Astrocyte of the hippocampus (primary cell): ENCODE results near the gene MYH15.

Source experiments
- DNase-seq: peaks from one replicate; pipeline ENCODE4 v3.0.0; 2011; ENCODE audit warnings: low read depth, low spot score

Gene MYH15

GRCh38 chr3:108509871-108510270, 525 bp downstream of the MYH15 start:
- no peak for DNase-seq

- no peak for DNase-seq
Measured at GRCh38 chr3:108509263-108509662, 1.1 kb downstream of the MYH15 start.

- DNase-seq = no peak
Measured at GRCh38 chr3:108507902-108508301, 2.5 kb downstream of the MYH15 start.

- DNase-seq = no peak
Measured at GRCh38 chr3:108505811-108506210, 4.6 kb downstream of the MYH15 start.

- DNase-seq = no peak
Measured at GRCh38 chr3:108503722-108504121, 6.7 kb downstream of the MYH15 start.

- DNase-seq = no peak
Measured at GRCh38 chr3:108501535-108501934, 8.9 kb downstream of the MYH15 start.

- DNase-seq = no peak
Measured at GRCh38 chr3:108500728-108501127, 9.7 kb downstream of the MYH15 start.

- DNase-seq = no peak
Measured at GRCh38 chr3:108497271-108497670, 13.1 kb downstream of the MYH15 start.

GRCh38 chr3:108495717-108496116, 14.7 kb downstream of the MYH15 start:
- DNase-seq = no peak

GRCh38 chr3:108494906-108495531, 15.4 kb downstream of the MYH15 start:
- DNase-seq = no peak

GRCh38 chr3:108493862-108494261, 16.5 kb downstream of the MYH15 start:
- no peak for DNase-seq

GRCh38 chr3:108491456-108491855, 18.9 kb downstream of the MYH15 start:
- no peak for DNase-seq

GRCh38 chr3:108489776-108490175, 20.6 kb downstream of the MYH15 start:
- peak; percentile 76 for DNase-seq

- DNase-seq = no peak
Measured at GRCh38 chr3:108488631-108489030, 21.8 kb downstream of the MYH15 start.

GRCh38 chr3:108487439-108487838, 23.0 kb downstream of the MYH15 start:
- DNase-seq = no peak

GRCh38 chr3:108486941-108487340, 23.5 kb downstream of the MYH15 start:
- peak; percentile 46 for DNase-seq

GRCh38 chr3:108486338-108486737, 24.1 kb downstream of the MYH15 start:
- DNase-seq = no peak

GRCh38 chr3:108485146-108485545, 25.2 kb downstream of the MYH15 start:
- DNase-seq = no peak

- no peak for DNase-seq
Measured at GRCh38 chr3:108479224-108479623, 31.2 kb downstream of the MYH15 start.

GRCh38 chr3:108477511-108478147, 32.8 kb downstream of the MYH15 start:
- DNase-seq = peak; percentile 76

- DNase-seq = no peak
Measured at GRCh38 chr3:108475220-108475782, 35.1 kb downstream of the MYH15 start.

GRCh38 chr3:108474581-108474980, 35.8 kb downstream of the MYH15 start:
- peak; percentile 43 for DNase-seq

- DNase-seq = no peak
Measured at GRCh38 chr3:108473711-108474110, 36.7 kb downstream of the MYH15 start.
